SK-N-SH (cell line): ENCODE measurements around the gene BOK. TPM values are rescaled to one million over a fixed set of nuclear protein-coding genes. Genes with fewer than 3 reads are reported as not detected.

Experiments used
- CTCF ChIA-PET: fragments of 300-600, 350-600 bp; formaldehyde crosslinking; extraction: SDS; loops from one replicate; lab custom pipeline; 2021; lab: Yijun Ruan, JAX
- POLR2A ChIA-PET: fragments of 350-600 bp; sonication (Branson Sonifier 250); formaldehyde crosslinking; extraction: SDS; loops from one replicate; lab custom pipeline; 2020; ENCODE audit warnings: antibody characterized with exemption, inconsistent platforms; lab: Yijun Ruan, JAX
- DNase-seq: peaks from one replicate; pipeline ENCODE4 v3.0.0; 2012
- H2AFZ ChIP-seq: fragments of 200-600 bp; sonication (generic); 2 replicates; pipeline ENCODE4 v1.8.1; 2016; ENCODE audit warnings: antibody characterized with exemption, mild to moderate bottlenecking, low read depth
- H3F3A ChIP-seq: fragments of 200-600 bp; sonication (generic); replicated peaks from 2 replicates; pipeline ENCODE3; 2016; ENCODE audit warnings: antibody characterized with exemption, mild to moderate bottlenecking; ENCODE audit not compliant: insufficient read depth
- H3K27ac ChIP-seq, 2 experiments: fragments of 200-500 bp in 1 of 2; fragments of 200-600 bp in 1 of 2; sonication (Bioruptor generic) in 1 of 2; sonication (generic), shearing (Covaris generic) in 1 of 2; 2 replicates each; pipeline versions ENCODE4 v1.5.1 to v1.6.1; 2014 to 2016; ENCODE audit warnings: low read depth in 2 of 2, inconsistent platforms in 1 of 2, low read length in 1 of 2, mild to moderate bottlenecking in 1 of 2, mixed read lengths in 1 of 2
- H3K27me3 ChIP-seq: fragments of 200-600 bp; sonication (generic), shearing (Covaris generic); 2 replicates; pipeline ENCODE4 v1.6.1; 2016; ENCODE audit warnings: mixed run types; ENCODE audit not compliant: insufficient read depth
- H3K36me3 ChIP-seq, 2 experiments: fragments of 200-500 bp in 1 of 2; fragments of 200-600 bp in 1 of 2; sonication (Bioruptor generic) in 1 of 2; sonication (generic) in 1 of 2; replicated peaks in 1 of 2; 2 replicates each; pipeline versions ENCODE3 to v1.5.1; 2014 to 2016; ENCODE audit warnings: low read length in 1 of 2, mild to moderate bottlenecking in 1 of 2; ENCODE audit not compliant: insufficient read depth in 2 of 2, control insufficient read depth in 1 of 2
- H3K4me1 ChIP-seq, 2 experiments: fragments of 200-500 bp in 1 of 2; fragments of 200-600 bp in 1 of 2; sonication (Bioruptor generic) in 1 of 2; sonication (generic), shearing (Covaris generic) in 1 of 2; 2 replicates each; pipeline versions ENCODE4 v1.5.1 to v1.6.1; 2014 to 2016; ENCODE audit warnings: low read depth in 1 of 2, low read length in 1 of 2, mixed run types in 1 of 2; ENCODE audit not compliant: insufficient read depth in 2 of 2, control insufficient read depth in 1 of 2
- H3K4me2 ChIP-seq: fragments of 200-600 bp; sonication (generic), shearing (Covaris generic); 2 replicates; pipeline ENCODE4 v1.6.1; 2017; ENCODE audit warnings: mixed run types
- H3K4me3 ChIP-seq, 2 experiments: fragments of 200-500 bp in 1 of 2; fragments of 200-600 bp in 1 of 2; sonication (Bioruptor generic) in 1 of 2; sonication (generic), shearing (Covaris generic) in 1 of 2; 2 replicates each; pipeline versions ENCODE4 v1.5.1 to v1.8.1; 2014 to 2016; ENCODE audit warnings: low read depth in 2 of 2, inconsistent platforms in 1 of 2, low read length in 1 of 2, mild to moderate bottlenecking in 1 of 2, mixed read lengths in 1 of 2, moderate library complexity in 1 of 2
- H3K79me2 ChIP-seq: fragments of 200-600 bp; sonication (generic); 2 replicates; pipeline ENCODE4 v1.8.1; 2017; ENCODE audit warnings: mild to moderate bottlenecking; ENCODE audit not compliant: insufficient read depth
- H3K9ac ChIP-seq: fragments of 200-600 bp; sonication (generic); 2 replicates; pipeline ENCODE4 v1.6.1; 2017; ENCODE audit warnings: mixed run types
- H3K9me2 ChIP-seq: fragments of 200-600 bp; sonication (generic); 2 replicates; pipeline ENCODE4 v1.6.1; 2017; ENCODE audit warnings: mixed run types
- H3K9me3 ChIP-seq: fragments of 200-600 bp; sonication (generic); 2 replicates; pipeline ENCODE4 v1.6.1; 2017; ENCODE audit warnings: mixed run types, mild to moderate bottlenecking, moderate library complexity
- H4K20me1 ChIP-seq: fragments of 200-600 bp; sonication (generic); 2 replicates; pipeline ENCODE4 v1.6.1; 2017; ENCODE audit warnings: mild to moderate bottlenecking, mixed run types; ENCODE audit not compliant: insufficient read depth
- FOSL2 ChIP-seq: IDR thresholded peaks from 2 replicates; pipeline ENCODE4 v1.4.0; 2012; ENCODE audit warnings: low read depth, mild to moderate bottlenecking, moderate library complexity, borderline replicate concordance
- FOXM1 ChIP-seq: IDR thresholded peaks from 2 replicates; pipeline ENCODE4 v1.4.0; 2012; ENCODE audit warnings: low read depth, mild to moderate bottlenecking
- GATA2 ChIP-seq: sonication (generic); formaldehyde crosslinking; IDR thresholded peaks from 2 replicates; pipeline ENCODE4 v1.5.0; 2020; ENCODE audit warnings: mild to moderate bottlenecking, missing genetic modification reagents
- MXI1 ChIP-seq: IDR thresholded peaks from 2 replicates; pipeline ENCODE4 v1.6.1; 2012; ENCODE audit warnings: mild to moderate bottlenecking, low read depth, low read length, improper control_type of control experiment
- NRF1 ChIP-seq: IDR thresholded peaks from 2 replicates; pipeline ENCODE4 v1.6.1; 2012; ENCODE audit warnings: low read depth, mild to moderate bottlenecking, low read length
- RCOR1 ChIP-seq: fragments of 150-350 bp; IDR thresholded peaks from 2 replicates; pipeline ENCODE4 v1.6.1; 2017; ENCODE audit warnings: antibody characterized with exemption, low read length
- RXRA ChIP-seq: IDR thresholded peaks from 2 replicates; pipeline ENCODE4 v1.4.0; 2012; ENCODE audit warnings: low read depth, mild to moderate bottlenecking, borderline replicate concordance
- SIN3A ChIP-seq: IDR thresholded peaks from 2 replicates; pipeline ENCODE4 v1.6.1; 2012; ENCODE audit warnings: low read depth, mild to moderate bottlenecking, low read length, moderate library complexity, borderline replicate concordance
- WGBS: methylation state at CpG from one replicate; pipeline ENCODE4 v1.1.6; 2017; ENCODE audit warnings: low lambda C conversion rate; 5-methylcytosine and 5-hydroxymethylcytosine counted together
- polyA plus RNA-seq, 3 experiments: library from polyadenylated mRNA; depleted of rRNA; stranded (reverse); fragments of >200 nt; gene quantifications; 2 replicates each; pipeline ENCODE4 v1.2.3, GENCODE V29; 2012
- TF ChIP-seq, protein P1 (sequence below): IDR thresholded peaks from 2 replicates; pipeline ENCODE4 v1.4.0; 2012; ENCODE audit warnings: low read depth
- TF ChIP-seq, protein P2 (sequence below): IDR thresholded peaks from 2 replicates; pipeline ENCODE4; 2012

The BOK gene
- polyA plus RNA-seq, 1 of the 3 experiments (the other 2 are of a cell fraction) = 1.7 TPM

DNA sequence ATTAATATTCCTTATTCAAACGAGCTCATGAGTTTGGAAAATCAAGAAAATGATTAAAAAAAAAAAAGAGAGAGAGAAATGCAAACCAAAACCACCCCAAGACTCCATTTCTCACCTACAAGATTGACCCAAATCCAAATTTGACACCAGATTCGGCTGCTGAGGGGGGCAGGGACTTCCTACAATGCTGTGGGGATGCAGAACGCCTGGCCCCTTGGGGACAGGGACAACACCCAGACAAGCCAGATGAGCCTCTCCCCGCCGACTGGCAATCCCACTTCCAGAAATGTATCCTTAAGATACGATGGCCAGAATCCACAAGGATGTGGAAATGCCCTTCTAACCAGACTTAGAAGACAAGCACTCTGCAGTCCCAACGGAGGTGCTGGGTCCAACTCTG lies 20.7 kb downstream of the BOK start:
- H3K79me2 ChIP-seq = no peaks in the 10 kb centered on the region
- no peak overlapping the region for H3K27ac ChIP-seq
- no peak overlapping the region for H3K9ac ChIP-seq
- no peak overlapping the region for H2AFZ ChIP-seq
- H3K9me2 ChIP-seq = no peaks in the 10 kb centered on the region
- no peaks in the 10 kb centered on the region for H3F3A ChIP-seq
- H3K4me1 ChIP-seq = no peaks in the 10 kb centered on the region
- CTCF ChIA-PET = interaction anchor here (0.8 kb wide), 1 partner anchor 14 kb away, joined by 3 read pairs; no protein-coding TSS in a partner anchor
- no peaks in the 10 kb centered on the region for H3K9me3 ChIP-seq
- no peak overlapping the region for H3K4me3 ChIP-seq
- H3K4me2 ChIP-seq = no peak overlapping the region
- POLR2A ChIA-PET = no interaction called here
- H3K36me3 ChIP-seq = peaks cover 18 to 39% of the 10 kb centered on the region in 2 experiments
- no peak for DNase-seq
- H4K20me1 ChIP-seq = no peaks in the 10 kb centered on the region
- H3K27me3 ChIP-seq = no peaks in the 10 kb centered on the region
- TF ChIP-seq RXRA (no peak), MXI1 (no peak), NRF1 (no peak)
- WGBS = 89% methylated on average over 6 of the region's 7 CpGs

DNA sequence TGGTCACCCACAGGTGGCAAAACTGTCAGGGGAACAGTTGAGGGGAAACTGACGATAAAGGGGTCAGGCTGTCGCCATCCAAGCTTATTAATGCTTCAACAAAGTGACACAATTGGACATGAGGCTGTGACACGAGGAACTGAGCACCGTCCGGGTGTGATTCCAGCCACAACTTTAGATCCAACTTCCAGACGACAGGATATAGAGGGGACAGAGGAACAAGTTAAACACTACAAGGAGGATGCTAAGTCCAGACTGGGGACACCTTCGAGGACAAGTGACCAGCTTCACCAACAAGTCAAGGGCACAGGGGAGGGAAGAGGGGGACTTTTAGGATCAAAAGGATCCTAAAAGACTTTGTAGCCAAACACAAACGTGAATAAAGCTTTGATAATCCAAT lies 23.8 kb downstream of the BOK start:
- 84% methylated on average over 8 of the region's 8 CpGs for whole genome bisulfite sequencing

DNA sequence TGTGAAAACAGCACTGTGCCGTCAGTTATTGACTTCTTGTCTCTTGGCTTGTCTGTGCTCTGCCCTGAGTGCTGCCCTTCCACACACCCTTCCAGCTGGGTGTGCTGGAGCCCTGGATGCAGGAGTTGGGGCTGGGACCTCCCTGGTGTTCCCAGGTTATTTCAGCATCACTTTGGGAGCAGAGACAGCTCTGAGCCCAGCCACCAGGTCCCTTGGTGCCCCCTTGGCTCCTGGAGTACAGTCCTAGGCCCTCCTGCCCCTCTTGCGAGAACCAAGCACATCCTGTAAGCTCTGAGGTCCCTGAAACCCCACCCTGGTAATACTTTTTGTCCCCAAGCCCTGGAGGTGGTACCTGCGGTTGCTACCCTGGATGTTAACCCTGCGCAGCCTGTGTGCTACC lies 24.3 kb downstream of the BOK start:
- Histone ChIP-seq H3K9ac (no peak overlapping the region), H3K4me2 (no peak overlapping the region), H3K27me3 (no peaks in the 10 kb centered on the region), H3K4me1 (no peaks in the 10 kb centered on the region), H3K36me3 (peaks cover 26 to 71% of the 10 kb centered on the region in 2 experiments), H3K27ac (no peak overlapping the region), H3F3A (no peaks in the 10 kb centered on the region), H3K9me2 (no peaks in the 10 kb centered on the region), H4K20me1 (no peaks in the 10 kb centered on the region), H2AFZ (no peak overlapping the region), H3K79me2 (no peaks in the 10 kb centered on the region; the same call in 1 of the 2 replicates), H3K4me3 (no peak overlapping the region; a peak in 1 of 4 replicates)
- 97% methylated on average over 3 of the region's 4 CpGs for WGBS
- ChIA-PET CTCF (interaction anchor here (0.9 kb wide), 1 partner anchor 41 kb away, joined by 3 read pairs; no protein-coding TSS in a partner anchor), POLR2A (no interaction called here)
- no peak for DNase-seq
- TF ChIP-seq GATA2 (CRISPR knock-in tag) = no peak
- TF ChIP-seq FOSL2 = no peak
- TF ChIP-seq FOXM1 = no peak
- no peak for TF ChIP-seq RCOR1
- no peak for TF ChIP-seq RXRA
- TF ChIP-seq, all 33 proteins: peak for 0
- peaks cover 13% of the 10 kb centered on the region; the same call in 1 of the 2 replicates for H3K9me3 ChIP-seq

More for the DNA sequence above, 23.8 kb downstream of the BOK start:
- H3K9ac ChIP-seq = no peak overlapping the region
- H3K79me2 ChIP-seq = no peaks in the 10 kb centered on the region; the same call in 1 of the 2 replicates
- H3K4me2 ChIP-seq = no peak overlapping the region
- no peaks in the 10 kb centered on the region for H3F3A ChIP-seq
- no peaks in the 10 kb centered on the region for H3K4me1 ChIP-seq
- ChIA-PET CTCF (no interaction called here), POLR2A (no interaction called here)
- no peaks in the 10 kb centered on the region for H3K27me3 ChIP-seq
- no peak overlapping the region for H2AFZ ChIP-seq
- no peak for TF ChIP-seq SIN3A
- TF ChIP-seq, protein P1, sequence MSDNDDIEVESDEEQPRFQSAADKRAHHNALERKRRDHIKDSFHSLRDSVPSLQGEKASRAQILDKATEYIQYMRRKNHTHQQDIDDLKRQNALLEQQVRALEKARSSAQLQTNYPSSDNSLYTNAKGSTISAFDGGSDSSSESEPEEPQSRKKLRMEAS = no peak
- TF ChIP-seq, protein P2, sequence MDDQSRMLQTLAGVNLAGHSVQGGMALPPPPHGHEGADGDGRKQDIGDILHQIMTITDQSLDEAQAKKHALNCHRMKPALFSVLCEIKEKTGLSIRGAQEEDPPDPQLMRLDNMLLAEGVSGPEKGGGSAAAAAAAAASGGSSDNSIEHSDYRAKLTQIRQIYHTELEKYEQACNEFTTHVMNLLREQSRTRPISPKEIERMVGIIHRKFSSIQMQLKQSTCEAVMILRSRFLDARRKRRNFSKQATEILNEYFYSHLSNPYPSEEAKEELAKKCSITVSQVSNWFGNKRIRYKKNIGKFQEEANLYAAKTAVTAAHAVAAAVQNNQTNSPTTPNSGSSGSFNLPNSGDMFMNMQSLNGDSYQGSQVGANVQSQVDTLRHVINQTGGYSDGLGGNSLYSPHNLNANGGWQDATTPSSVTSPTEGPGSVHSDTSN = no peak
- H3K9me3 ChIP-seq = peaks cover 9% of the 10 kb centered on the region; the same call in 1 of the 2 replicates
- no peaks in the 10 kb centered on the region for H4K20me1 ChIP-seq
- H3K36me3 ChIP-seq = peaks cover 26 to 66% of the 10 kb centered on the region in 2 experiments
- no peak overlapping the region; a peak in 1 of 4 replicates for H3K4me3 ChIP-seq
- no peak for DNase-seq
- no peaks in the 10 kb centered on the region for H3K9me2 ChIP-seq
- no peak overlapping the region for H3K27ac ChIP-seq
